SJCRH30 (cell line): Measurements from ENCODE around the gene ANXA8L1. TPM values are rescaled to one million over a fixed set of nuclear protein-coding genes. Genes with fewer than 3 reads are reported as not detected.
"Not testable (repeated sequence)": the region's sequence is repeated elsewhere in the genome, so short reads cannot be mapped to it uniquely, and the experiment has no call there.

Experiments
- DNase-seq, 2 experiments: peaks; one replicate each; pipeline ENCODE4 v3.0.0-alpha.2; 2015 to 2020
- H3K27ac ChIP-seq: fragments of 250-450 bp; sonication (Bioruptor Pico); 2 replicates; pipeline ENCODE4 v1.5.1; 2020; ENCODE audit warnings: mild to moderate bottlenecking, moderate library complexity
- H3K27me3 ChIP-seq: fragments of 250-450 bp; sonication (Bioruptor Pico); 2 replicates; pipeline ENCODE4 v1.5.1; 2020; ENCODE audit warnings: mild to moderate bottlenecking, moderate library complexity
- H3K36me3 ChIP-seq: fragments of 250-450 bp; sonication (Bioruptor Pico); 2 replicates; pipeline ENCODE4 v1.5.1; 2020; ENCODE audit warnings: mild to moderate bottlenecking, moderate library complexity
- H3K4me1 ChIP-seq: fragments of 250-450 bp; sonication (Bioruptor Pico); 2 replicates; pipeline ENCODE4 v1.5.1; 2020; ENCODE audit warnings: mild to moderate bottlenecking, moderate library complexity
- H3K4me3 ChIP-seq: fragments of 250-450 bp; sonication (Bioruptor Pico); 2 replicates; pipeline ENCODE4 v1.5.1; 2020; ENCODE audit warnings: mild to moderate bottlenecking, moderate library complexity
- H3K9me3 ChIP-seq: fragments of 250-450 bp; sonication (Bioruptor Pico); replicated peaks from 2 replicates; pipeline ENCODE4 v1.5.1; 2020; ENCODE audit warnings: mild to moderate bottlenecking, moderate library complexity
- total RNA-seq: library from RNA; depleted of rRNA; stranded (reverse); fragments of >200 nt; shearing (Covaris generic); gene quantifications from 2 replicates; pipeline ENCODE4 v1.2.3, GENCODE V29; 2014; rRNA removed

The ANXA8L1 gene
- total RNA-seq, 1 experiment from 2014 or later, result not detected

- not testable (repeated sequence) for H3K9me3 ChIP-seq, H3K4me3 ChIP-seq, H3K36me3 ChIP-seq, H3K4me1 ChIP-seq, DNase-seq, H3K27me3 ChIP-seq, H3K27ac ChIP-seq
Observed at GRCh38 chr10:46423550-46423949, 48.0 kb downstream of the ANXA8L1 start.

- H3K9me3 ChIP-seq, H3K27ac ChIP-seq, H3K4me3 ChIP-seq, H3K4me1 ChIP-seq, DNase-seq, H3K36me3 ChIP-seq, H3K27me3 ChIP-seq: not testable (repeated sequence)
Observed at GRCh38 chr10:46440942-46441341, 65.4 kb downstream of the ANXA8L1 start.

Other genes starting within 250 kb of the ANXA8L1 start
- not detected in 2 replicates for gene ANTXRL, start 88.8 kb upstream of the ANXA8L1 start, total RNA-seq
- gene NPY4R, start 90.2 kb downstream of the ANXA8L1 start, total RNA-seq, result not detected in 2 replicates
- gene GPRIN2, start 180.9 kb downstream of the ANXA8L1 start, total RNA-seq, result not detected in 2 replicates
- gene SYT15, start 203.4 kb downstream of the ANXA8L1 start, total RNA-seq, result 0.08 TPM in 1 of 2 replicates, not detected in the other